Left ventricle myocardium inferior (tissue), 1 donor: ENCODE data around the gene TIGD4. TPM values are rescaled to one million over a fixed set of nuclear protein-coding genes. Genes with fewer than 3 reads are reported as not detected.

Source experiments
- DNase-seq: peaks from one replicate; pipeline ENCODE4 v3.0.0-alpha.2; 2020
- H3K27ac ChIP-seq: fragments of 200-600 bp; replicated peaks from 2 replicates; pipeline ENCODE4 v1.8.0; 2021
- H3K27me3 ChIP-seq: fragments of 200-600 bp; 2 replicates; pipeline ENCODE4 v1.8.0; 2021; ENCODE audit warnings: low read depth
- H3K36me3 ChIP-seq: fragments of 200-600 bp; 2 replicates; pipeline ENCODE4 v1.8.0; 2021
- H3K4me1 ChIP-seq: fragments of 200-600 bp; 2 replicates; pipeline ENCODE4 v1.8.0; 2021
- H3K4me3 ChIP-seq: fragments of 200-600 bp; 2 replicates; pipeline ENCODE4 v1.8.0; 2021; ENCODE audit warnings: mild to moderate bottlenecking, moderate library complexity
- H3K9me3 ChIP-seq: fragments of 200-600 bp; replicated peaks from 2 replicates; pipeline ENCODE4 v1.8.0; 2021
- CTCF ChIP-seq: fragments of 200-600 bp; IDR thresholded peaks from 2 replicates; pipeline ENCODE4 v1.8.0; 2021; ENCODE audit warnings: antibody characterized with exemption, mild to moderate bottlenecking, borderline replicate concordance
- intact Hi-C: fragments of 100-400 bp; cut with micrococcal nuclease; formaldehyde crosslinking; loops from one replicate; pipeline ENCODE4 v1.11.0; 2022
- total RNA-seq: library from RNA; stranded (reverse); fragmentation: NEBNext Ultra II Directional; extraction: Animal tissue kit (Norgen Biotek cat#: 25700); gene quantifications from one replicate; pipeline ENCODE4 v1.2.1, GENCODE V29; 2021
- donor health status: DM: no; HTN: yes; CAD: no; lungs with severe emphysema.

Gene TIGD4
- total RNA-seq, 1 donor from 2014 or later = 0.22 TPM

DNA sequence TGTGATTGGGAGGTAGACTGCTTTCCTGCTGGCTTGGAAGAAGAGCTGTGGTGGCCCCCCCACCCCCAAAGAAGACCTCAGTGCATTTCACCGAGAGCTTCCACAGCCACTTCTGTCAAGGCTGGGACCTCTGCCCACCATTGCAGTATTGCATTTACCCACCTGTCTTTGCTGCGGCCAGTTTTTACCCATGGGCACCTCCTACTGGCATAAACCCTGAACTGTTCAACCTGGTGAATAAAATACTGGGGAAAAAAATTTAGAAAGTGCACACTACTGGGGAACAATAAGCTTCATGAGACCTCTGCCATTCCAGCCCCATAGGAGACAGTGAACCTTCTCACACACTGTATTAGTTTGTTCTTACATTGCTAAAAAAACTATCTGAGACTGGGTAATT is 40.5 kb upstream of the TIGD4 start:
- no peak overlapping the region for H3K4me3 ChIP-seq
- peaks cover 8% of the 10 kb centered on the region for H3K36me3 ChIP-seq
- no peak overlapping the region for H3K27ac ChIP-seq
- no peak for DNase-seq
- peaks cover 12% of the 10 kb centered on the region for H3K4me1 ChIP-seq
- H3K9me3 ChIP-seq = peaks cover 10% of the 10 kb centered on the region
- TF ChIP-seq CTCF = no peak
- intact Hi-C loops = no loop called here
- H3K27me3 ChIP-seq = no peaks in the 10 kb centered on the region

- no peak for TF ChIP-seq CTCF
- Histone ChIP-seq H3K4me1 (peaks cover 12% of the 10 kb centered on the region), H3K9me3 (peaks cover 14% of the 10 kb centered on the region), H3K36me3 (peaks cover 16% of the 10 kb centered on the region), H3K27ac (no peak overlapping the region), H3K27me3 (no peaks in the 10 kb centered on the region), H3K4me3 (no peak overlapping the region)
- intact Hi-C loops = no loop called here
- DNase-seq = no peak
These were observed 39.6 kb upstream of the TIGD4 start for GRCh38 chr4:152819026-152819645.

GRCh38 chr4:152817331-152817730 is 37.8 kb upstream of the TIGD4 start:
- TF ChIP-seq CTCF = no peak
- peaks cover 24% of the 10 kb centered on the region for H3K9me3 ChIP-seq
- H3K4me1 ChIP-seq = peaks cover 12% of the 10 kb centered on the region
- peaks cover 16% of the 10 kb centered on the region for H3K36me3 ChIP-seq
- no peak overlapping the region for H3K27ac ChIP-seq
- H3K4me3 ChIP-seq = no peak overlapping the region
- DNase-seq = no peak
- no peaks in the 10 kb centered on the region for H3K27me3 ChIP-seq
- intact Hi-C loops = no loop called here

DNA sequence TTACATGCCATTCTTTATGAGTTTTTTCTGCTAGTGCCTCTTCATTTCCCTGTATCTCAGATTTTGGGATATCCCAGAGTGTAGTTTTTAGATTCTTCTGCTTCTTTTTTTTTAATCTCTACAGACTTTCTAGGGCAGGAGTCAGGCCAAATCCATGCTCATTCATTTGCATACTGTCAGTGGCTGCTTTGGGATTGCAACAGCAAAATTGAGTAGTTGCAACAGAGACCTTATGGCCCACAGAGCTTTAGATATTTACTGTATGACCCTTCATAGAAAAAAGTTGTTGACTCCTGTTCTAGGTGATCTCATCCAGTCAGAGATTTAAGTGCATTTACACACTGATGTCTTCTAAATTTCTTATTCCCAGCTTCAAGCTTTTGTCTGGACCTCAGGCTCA is 35.5 kb upstream of the TIGD4 start:
- TF ChIP-seq CTCF = no peak
- H3K4me3 ChIP-seq = no peak overlapping the region
- H3K4me1 ChIP-seq = peaks cover 12% of the 10 kb centered on the region
- DNase-seq = no peak
- intact Hi-C loops = no loop called here
- H3K36me3 ChIP-seq = peaks cover 16% of the 10 kb centered on the region
- no peaks in the 10 kb centered on the region for H3K27me3 ChIP-seq
- H3K27ac ChIP-seq = no peak overlapping the region
- H3K9me3 ChIP-seq = peaks cover 24% of the 10 kb centered on the region

GRCh38 chr4:152810715-152811287 is 31.3 kb upstream of the TIGD4 start:
- Histone ChIP-seq H3K4me3 (no peak overlapping the region), H3K9me3 (peaks cover 16% of the 10 kb centered on the region), H3K4me1 (no peaks in the 10 kb centered on the region), H3K27me3 (no peaks in the 10 kb centered on the region), H3K27ac (no peak overlapping the region), H3K36me3 (peaks cover 8% of the 10 kb centered on the region)
- no peak for DNase-seq
- intact Hi-C loops = no loop called here
- TF ChIP-seq CTCF = no peak
